T-helper 2 cell treated with Interferon-gamma antibody and Interleukin-4, amounts not matched to agents 5 μg/mL and 100 μg/mL, for 36 hours (primary cell): ENCODE results near the gene OLFM1.
"Not testable (repeated sequence)": the region's sequence is repeated elsewhere in the genome, so short reads cannot be mapped to it uniquely, and the experiment has no call there.

Experiments used
- DNase-seq: peaks from one replicate; pipeline ENCODE4 v3.0.0; 2021; ENCODE audit warnings: low spot score
- H3K27ac Mint-ChIP-seq: one replicate; pipeline ENCODE4 v1.8.0; 2021; ENCODE audit warnings: mild to moderate bottlenecking, mixed read lengths
- H3K27me3 Mint-ChIP-seq: one replicate; pipeline ENCODE4 v1.8.0; 2021; ENCODE audit warnings: low read depth, mixed read lengths
- H3K36me3 Mint-ChIP-seq: one replicate; pipeline ENCODE4 v1.8.0; 2021; ENCODE audit warnings: low read depth, mixed read lengths
- H3K4me1 Mint-ChIP-seq: one replicate; pipeline ENCODE4 v1.8.0; 2021; ENCODE audit warnings: low read depth, mixed read lengths
- H3K4me3 Mint-ChIP-seq: one replicate; pipeline ENCODE4 v1.8.0; 2022; ENCODE audit warnings: mild to moderate bottlenecking, moderate library complexity, mixed read lengths
- H3K9me3 Mint-ChIP-seq: one replicate; pipeline ENCODE4 v1.8.0; 2021; ENCODE audit warnings: mixed read lengths

The OLFM1 gene

DNA sequence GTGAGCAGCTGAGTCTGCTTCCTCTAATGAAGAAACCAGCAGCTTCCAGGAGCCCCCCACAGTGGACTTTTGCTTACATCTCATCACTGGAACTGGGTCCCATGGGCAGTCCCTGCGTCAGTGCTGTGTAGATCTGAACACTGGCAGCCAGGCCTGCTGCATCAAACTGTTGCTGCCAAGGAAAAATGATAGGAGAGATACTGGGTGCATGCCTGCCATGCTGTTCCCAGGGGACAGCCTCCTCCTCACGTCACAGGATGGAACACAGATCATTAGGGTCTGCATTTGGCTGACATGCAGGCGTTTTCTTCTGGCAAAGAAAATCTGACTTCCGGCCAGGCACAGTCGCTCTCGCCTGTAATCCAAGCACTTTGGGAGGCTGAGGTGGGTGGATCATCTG, 67.9 kb downstream of the OLFM1 start:
- Mint-ChIP-seq H3K9me3 (no peaks in the 10 kb centered on the region), H3K27me3 (no peaks in the 10 kb centered on the region), H3K36me3 (no peaks in the 10 kb centered on the region), H3K4me1 (no peaks in the 10 kb centered on the region), H3K4me3 (no peak overlapping the region), H3K27ac (no peak overlapping the region)
- DNase-seq = no peak

DNA sequence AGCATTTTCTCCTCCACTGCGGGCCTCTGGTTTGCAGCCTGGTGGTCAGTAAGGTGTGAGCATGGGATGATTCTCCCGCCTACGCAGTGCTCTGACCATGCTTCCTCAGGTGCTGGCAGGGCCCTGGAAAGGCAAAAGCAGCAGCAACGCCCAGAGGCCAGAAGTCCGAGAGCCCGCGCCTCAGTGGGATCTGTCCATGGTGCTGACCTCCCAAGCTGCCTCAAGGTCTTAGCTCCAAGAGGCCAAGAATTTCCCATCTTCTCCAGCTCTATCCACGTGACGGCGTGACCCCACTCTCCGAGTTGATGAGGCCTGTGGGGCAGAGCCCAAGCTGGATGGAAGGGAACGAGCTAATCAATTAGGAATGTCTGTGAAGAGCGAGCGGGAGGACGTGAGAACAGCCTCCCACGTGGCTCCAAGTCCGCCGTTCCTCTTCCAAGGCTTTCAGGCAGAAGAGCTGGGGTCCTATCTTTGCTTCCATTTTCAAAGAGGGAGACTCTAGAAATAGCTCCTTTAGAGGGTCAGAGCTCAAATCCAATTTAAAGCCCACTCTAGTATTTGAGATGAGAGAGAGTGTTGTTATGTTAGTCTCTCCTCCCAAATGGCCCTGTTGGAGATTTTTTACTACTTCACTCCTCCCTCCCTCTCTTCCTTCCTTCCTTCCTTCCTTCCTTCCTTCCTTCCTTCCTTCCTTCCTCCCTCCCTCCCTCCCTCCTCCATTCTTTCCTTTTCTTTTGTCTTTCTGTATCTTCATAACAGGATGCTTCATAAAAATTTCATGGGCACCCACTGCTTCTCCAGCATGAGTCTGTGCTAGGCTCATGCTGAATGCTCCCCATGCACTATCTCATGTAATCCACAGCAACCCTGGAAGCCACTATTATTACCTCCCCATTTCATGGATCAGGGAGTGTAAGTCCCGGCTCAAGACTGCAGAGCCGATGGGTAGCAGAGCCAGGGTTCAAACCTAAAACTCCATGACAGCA, 69.3 kb downstream of the OLFM1 start:
- Mint-ChIP-seq H3K27me3 (no peaks in the 10 kb centered on the region), H3K4me1 (no peaks in the 10 kb centered on the region), H3K27ac (no peak overlapping the region), H3K9me3 (no peaks in the 10 kb centered on the region), H3K36me3 (no peaks in the 10 kb centered on the region), H3K4me3 (no peak overlapping the region)
- no peak for DNase-seq

DNA sequence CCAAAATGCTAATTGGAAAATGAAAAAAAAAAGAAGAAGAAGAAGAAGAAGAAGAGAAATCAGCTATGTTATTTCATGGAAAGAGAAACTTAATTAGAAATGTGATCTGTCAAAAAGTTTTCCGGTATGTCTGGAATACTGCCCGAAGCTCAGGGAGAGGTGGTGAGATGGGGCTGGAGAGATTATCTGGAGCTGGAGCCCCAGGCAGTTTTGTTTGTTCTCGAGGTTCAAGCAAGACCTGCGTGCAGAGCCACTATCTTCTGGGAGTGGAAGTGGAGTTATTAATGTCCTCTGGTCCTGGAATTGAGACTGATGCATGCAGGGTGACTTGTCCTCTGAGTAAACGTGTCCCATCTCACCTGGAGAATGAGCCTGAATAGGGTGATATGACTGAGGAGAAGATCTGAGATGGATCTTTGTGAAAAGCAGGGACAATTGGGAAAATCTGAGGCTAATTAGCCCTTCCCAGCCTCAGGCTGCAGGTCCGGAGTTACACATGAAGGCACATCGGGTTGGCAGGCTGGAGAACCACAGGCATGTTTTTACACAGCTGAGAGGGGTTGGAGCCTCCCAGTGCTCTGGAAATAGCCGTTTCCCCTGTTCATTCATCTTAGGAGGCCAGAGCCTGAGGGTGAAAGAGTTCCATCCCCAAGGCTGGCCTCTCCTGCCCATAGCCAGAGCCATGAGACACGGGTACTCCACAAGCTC, 70.5 kb downstream of the OLFM1 start:
- H3K36me3 Mint-ChIP-seq = no peaks in the 10 kb centered on the region
- no peak overlapping the region for H3K4me3 Mint-ChIP-seq
- no peak overlapping the region for H3K27ac Mint-ChIP-seq

GRCh38 chr9:135158564-135158937, 71.1 kb downstream of the OLFM1 start:
- Mint-ChIP-seq H3K27me3 (no peaks in the 10 kb centered on the region), H3K9me3 (no peaks in the 10 kb centered on the region), H3K27ac (no peak overlapping the region), H3K4me1 (no peaks in the 10 kb centered on the region), H3K4me3 (no peak overlapping the region), H3K36me3 (no peaks in the 10 kb centered on the region)
- DNase-seq = no peak

More for the DNA sequence above, 70.5 kb downstream of the OLFM1 start:
- Mint-ChIP-seq H3K4me1 (no peaks in the 10 kb centered on the region), H3K9me3 (no peaks in the 10 kb centered on the region), H3K27me3 (no peaks in the 10 kb centered on the region)
- no peak for DNase-seq

GRCh38 chr9:135159801-135160200, 72.3 kb downstream of the OLFM1 start:
- Mint-ChIP-seq H3K9me3 (no peaks in the 10 kb centered on the region), H3K36me3 (no peaks in the 10 kb centered on the region), H3K27ac (no peak overlapping the region), H3K27me3 (no peaks in the 10 kb centered on the region), H3K4me1 (no peaks in the 10 kb centered on the region), H3K4me3 (no peak overlapping the region)
- DNase-seq = no peak

DNA sequence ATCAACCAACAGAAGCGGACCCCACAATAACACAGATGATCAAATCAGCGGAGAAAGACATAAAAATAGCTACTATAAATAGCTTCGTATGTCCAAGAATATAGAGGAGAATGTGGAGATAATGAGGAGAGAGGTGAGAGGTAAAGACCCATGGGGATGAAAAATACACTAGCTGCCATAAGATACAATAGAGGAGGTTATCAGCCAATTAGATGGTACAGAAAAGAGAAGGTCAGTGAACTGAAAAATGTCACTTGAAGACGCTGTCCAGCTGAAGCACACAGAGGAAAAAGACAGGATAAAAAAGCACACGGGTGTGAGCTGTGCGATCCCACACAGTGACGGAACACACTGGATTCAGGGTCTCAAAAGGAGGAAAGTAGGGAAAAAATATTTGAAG, 73.4 kb downstream of the OLFM1 start:
- H3K9me3 Mint-ChIP-seq = no peaks in the 10 kb centered on the region
- H3K36me3 Mint-ChIP-seq = no peaks in the 10 kb centered on the region
- H3K4me3 Mint-ChIP-seq = no peak overlapping the region
- no peak for DNase-seq
- no peak overlapping the region for H3K27ac Mint-ChIP-seq
- H3K27me3 Mint-ChIP-seq = no peaks in the 10 kb centered on the region
- no peaks in the 10 kb centered on the region for H3K4me1 Mint-ChIP-seq

- not testable (repeated sequence) for H3K4me1 Mint-ChIP-seq
Observed at GRCh38 chr9:135162599-135162998, 75.1 kb downstream of the OLFM1 start.

DNA sequence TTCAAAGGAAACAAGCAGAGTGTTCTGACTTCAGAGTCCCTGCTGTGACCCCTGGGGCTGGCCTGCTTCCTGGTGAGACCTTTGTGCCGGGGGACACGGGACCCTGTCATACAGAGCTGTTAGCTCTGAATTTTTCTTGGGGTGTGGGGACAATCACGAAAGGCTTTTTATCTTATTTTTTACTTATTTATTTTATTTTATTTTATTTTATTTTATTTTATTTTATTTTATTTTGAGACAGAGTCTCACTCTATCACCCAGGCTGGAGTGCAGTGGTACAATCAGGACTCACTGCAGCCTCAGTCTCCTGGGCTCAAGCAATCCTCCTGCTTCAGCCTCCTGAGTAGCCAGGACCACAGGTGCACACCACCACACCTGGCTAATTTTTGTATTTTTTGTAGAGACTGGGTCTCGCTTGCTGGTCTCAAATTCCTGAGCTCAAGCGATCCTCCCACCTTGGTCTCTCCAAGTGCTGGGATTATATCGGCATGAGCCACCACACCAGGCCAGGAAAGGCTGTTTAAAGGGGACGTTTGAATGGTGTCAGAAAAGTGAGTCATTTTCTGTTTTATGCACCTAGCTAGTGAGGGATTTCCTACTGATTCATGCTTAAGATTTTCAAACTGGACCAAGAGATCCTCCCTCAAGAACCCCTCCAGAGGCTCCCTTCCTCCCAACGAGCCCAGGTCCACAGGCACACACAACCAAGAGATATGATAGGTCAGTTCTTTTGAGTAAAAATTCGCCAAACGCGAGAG, 75.7 kb downstream of the OLFM1 start:
- Mint-ChIP-seq H3K9me3 (no peaks in the 10 kb centered on the region), H3K27me3 (no peaks in the 10 kb centered on the region), H3K27ac (no peak overlapping the region), H3K4me1 (no peaks in the 10 kb centered on the region), H3K36me3 (no peaks in the 10 kb centered on the region), H3K4me3 (no peak overlapping the region)
- DNase-seq = no peak

More at GRCh38 chr9:135162599-135162998, 75.1 kb downstream of the OLFM1 start:
- not testable (repeated sequence) for H3K27ac Mint-ChIP-seq, H3K36me3 Mint-ChIP-seq, DNase-seq, H3K9me3 Mint-ChIP-seq, H3K4me3 Mint-ChIP-seq, H3K27me3 Mint-ChIP-seq

GRCh38 chr9:135164036-135164435, 76.6 kb downstream of the OLFM1 start:
- no peak overlapping the region for H3K4me3 Mint-ChIP-seq
- no peak overlapping the region for H3K27ac Mint-ChIP-seq
- DNase-seq = no peak

GRCh38 chr9:135165003-135165711, 77.7 kb downstream of the OLFM1 start:
- DNase-seq = no peak
- H3K27me3 Mint-ChIP-seq = no peaks in the 10 kb centered on the region
- no peak overlapping the region for H3K4me3 Mint-ChIP-seq
- H3K36me3 Mint-ChIP-seq = no peaks in the 10 kb centered on the region
- no peaks in the 10 kb centered on the region for H3K9me3 Mint-ChIP-seq
- no peaks in the 10 kb centered on the region for H3K4me1 Mint-ChIP-seq
- no peak overlapping the region for H3K27ac Mint-ChIP-seq

More at GRCh38 chr9:135164036-135164435, 76.6 kb downstream of the OLFM1 start:
- Mint-ChIP-seq H3K9me3 (no peaks in the 10 kb centered on the region), H3K4me1 (no peaks in the 10 kb centered on the region), H3K27me3 (no peaks in the 10 kb centered on the region), H3K36me3 (no peaks in the 10 kb centered on the region)

- Mint-ChIP-seq H3K4me3 (no peak overlapping the region), H3K36me3 (no peaks in the 10 kb centered on the region), H3K9me3 (no peaks in the 10 kb centered on the region), H3K27ac (no peak overlapping the region), H3K4me1 (no peaks in the 10 kb centered on the region), H3K27me3 (no peaks in the 10 kb centered on the region)
- DNase-seq = no peak
Observed at GRCh38 chr9:135165756-135166519, 78.5 kb downstream of the OLFM1 start.

DNA sequence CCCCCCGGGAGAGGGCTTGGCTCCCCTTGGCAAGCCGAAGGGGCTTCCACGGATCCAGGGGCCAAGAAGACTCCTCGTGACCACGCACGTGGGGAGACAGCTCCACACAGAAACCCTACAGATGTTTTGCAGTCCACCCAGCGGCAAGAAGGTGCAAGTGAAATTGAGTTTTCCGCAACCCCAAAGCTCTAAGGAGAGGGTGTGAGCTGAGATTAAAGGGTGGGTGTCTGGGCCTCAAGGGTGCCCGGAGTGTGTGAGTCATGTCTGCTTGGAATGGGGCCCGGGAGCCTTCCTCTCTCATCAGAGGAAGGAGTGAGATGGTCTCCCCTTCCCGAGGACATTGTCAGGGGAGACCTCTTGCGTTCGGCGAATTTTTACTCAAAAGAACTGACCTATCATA, 79.1 kb downstream of the OLFM1 start:
- Mint-ChIP-seq H3K4me3 (no peak overlapping the region), H3K27me3 (no peaks in the 10 kb centered on the region), H3K27ac (no peak overlapping the region), H3K36me3 (no peaks in the 10 kb centered on the region), H3K9me3 (no peaks in the 10 kb centered on the region), H3K4me1 (no peaks in the 10 kb centered on the region)
- no peak for DNase-seq

DNA sequence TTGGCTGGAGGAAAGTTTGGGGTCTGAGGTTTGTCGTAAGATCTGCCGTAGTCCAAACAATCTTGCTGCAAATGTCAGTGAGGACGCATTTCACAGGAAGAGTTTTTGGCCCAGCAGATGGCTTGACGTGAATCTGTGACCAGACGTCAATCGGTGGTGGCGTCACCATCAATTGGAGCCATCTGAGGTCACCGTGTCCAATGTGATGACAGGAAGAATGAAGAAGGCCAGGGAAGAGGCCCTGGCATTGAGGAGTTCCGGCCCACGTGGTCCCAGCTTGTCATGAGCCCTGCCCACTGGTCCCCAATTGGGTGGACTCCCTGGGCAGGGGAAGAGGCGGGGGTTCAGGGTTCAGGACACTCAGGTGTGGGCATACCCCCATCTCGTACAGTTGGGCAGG, 79.9 kb downstream of the OLFM1 start:
- Mint-ChIP-seq H3K9me3 (no peaks in the 10 kb centered on the region), H3K4me3 (no peak overlapping the region), H3K27me3 (no peaks in the 10 kb centered on the region), H3K36me3 (no peaks in the 10 kb centered on the region), H3K27ac (no peak overlapping the region), H3K4me1 (no peaks in the 10 kb centered on the region)
- no peak for DNase-seq
